Transverse colon (tissue), 3 donors: ENCODE data around the gene IMPDH1.

Source experiments
- CTCF ChIP-seq, 5 experiments: fragments of 200-600 bp in 3 of 5; fragments of 450-650 bp in 2 of 5; sonication (generic) in 3 of 5; IDR thresholded peaks; 1 replicate in 2 of 5; 2 replicates in 3 of 5; pipeline ENCODE4 v1.5.1; 2016 to 2017; ENCODE audit warnings: antibody characterized with exemption in 5 of 5, inconsistent platforms in 3 of 5, mild to moderate bottlenecking in 2 of 5, moderate library complexity in 1 of 5
- EP300 ChIP-seq: sonication (generic); formaldehyde crosslinking; IDR thresholded peaks from one replicate; pipeline ENCODE4 v1.6.1; 2017; ENCODE audit warnings: antibody characterized with exemption, low read depth
- POLR2A ChIP-seq: fragments of 450-650 bp; IDR thresholded peaks from one replicate; pipeline ENCODE4 v1.6.1; 2016; ENCODE audit warnings: antibody characterized with exemption, mild to moderate bottlenecking, moderate library complexity

GRCh38 chr7:128365432-128365831 is 44.4 kb downstream of the IMPDH1 start:
- TF ChIP-seq POLR2A: no peak
- TF ChIP-seq CTCF (IDR thresholded peaks at IDR 0.05): no peak
- no peak for TF ChIP-seq EP300
